HepG2 (cell line): Measurements from ENCODE around the gene SPATC1L. TPM values are rescaled to one million over a fixed set of nuclear protein-coding genes. Genes with fewer than 3 reads are reported as not detected.

Experiments
- AGO2 ChIP-seq: fragments of 200-400 bp; formaldehyde crosslinking; optimal IDR thresholded peaks from 2 replicates; pipeline ENCODE3; 2017; ENCODE audit warnings: mild to moderate bottlenecking, low read depth, low read length, moderate library complexity
- ISL2 ChIP-seq: sonication (generic); formaldehyde crosslinking; IDR thresholded peaks from 2 replicates; pipeline ENCODE4 v1.5.0; 2020; ENCODE audit warnings: missing genetic modification reagents
- NFKB2 ChIP-seq: sonication (generic); formaldehyde crosslinking; IDR thresholded peaks from 2 replicates; pipeline ENCODE4 v1.4.0; 2020; ENCODE audit warnings: missing genetic modification reagents, borderline replicate concordance
- PHF21A ChIP-seq: sonication (generic); formaldehyde crosslinking; IDR thresholded peaks from 2 replicates; pipeline ENCODE4 v1.5.0; 2020; ENCODE audit warnings: mild to moderate bottlenecking, missing genetic modification reagents
- POLR2A ChIP-seq, 2 experiments: IDR thresholded peaks; 2 replicates each; pipeline ENCODE4 v1.6.1; 2011; ENCODE audit warnings: low read depth in 2 of 2, low read length in 2 of 2, mild to moderate bottlenecking in 1 of 2, moderate library complexity in 1 of 2; ENCODE audit not compliant: insufficient read depth in 1 of 2
- SALL2 ChIP-seq: sonication (generic); formaldehyde crosslinking; IDR thresholded peaks from 2 replicates; pipeline ENCODE4 v1.8.1; 2023; ENCODE audit warnings: mild to moderate bottlenecking, missing genetic modification reagents, inconsistent platforms
- TBX3 ChIP-seq: fragments of 450-650 bp; IDR thresholded peaks from 2 replicates; pipeline ENCODE4 v1.6.1; 2017; ENCODE audit warnings: antibody characterized with exemption, mild to moderate bottlenecking, inconsistent platforms, borderline replicate concordance
- ZNF333 ChIP-seq: sonication (generic); formaldehyde crosslinking; IDR thresholded peaks from 2 replicates; pipeline ENCODE4 v1.4.0; 2020; ENCODE audit warnings: mild to moderate bottlenecking, missing genetic modification reagents, borderline replicate concordance
- ZNF441 ChIP-seq: sonication (generic); formaldehyde crosslinking; IDR thresholded peaks from 2 replicates; pipeline ENCODE4 v1.7.0; 2021; ENCODE audit warnings: missing genetic modification reagents, borderline replicate concordance
- ZNF556 ChIP-seq: sonication (generic); formaldehyde crosslinking; IDR thresholded peaks from 2 replicates; pipeline ENCODE4 v1.4.0; 2020; ENCODE audit warnings: mild to moderate bottlenecking, missing genetic modification reagents, borderline replicate concordance
- ZNF558 ChIP-seq: sonication (generic); formaldehyde crosslinking; IDR thresholded peaks from 2 replicates; pipeline ENCODE4 v1.9.0; 2022; ENCODE audit warnings: mild to moderate bottlenecking, missing genetic modification reagents, borderline replicate concordance
- ZNF564 ChIP-seq: sonication (generic); formaldehyde crosslinking; IDR thresholded peaks from 2 replicates; pipeline ENCODE4 v1.8.1; 2023; ENCODE audit warnings: mild to moderate bottlenecking, missing genetic modification reagents
- ZNF790 ChIP-seq: sonication (generic); formaldehyde crosslinking; IDR thresholded peaks from 2 replicates; pipeline ENCODE4 v1.8.0; 2022; ENCODE audit warnings: missing genetic modification reagents, mild to moderate bottlenecking, borderline replicate concordance
- ZNF883 ChIP-seq: sonication (generic); formaldehyde crosslinking; IDR thresholded peaks from 2 replicates; pipeline ENCODE4 v1.5.1; 2020; ENCODE audit warnings: mild to moderate bottlenecking, missing genetic modification reagents; ENCODE audit errors: not compliant biosample characterization
- polyA plus RNA-seq, 8 experiments: library from polyadenylated mRNA; depleted of rRNA in 3 of 8; stranded (reverse) in 7 of 8; unstranded in 1 of 8; fragments of >200 nt; fragmentation: Illumina TruSeq in 4 of 8; extraction: Trizol in 4 of 8; gene quantifications; 2 replicates each; pipeline versions ENCODE4 v1.2.1 to v1.2.3, GENCODE V29; 2011 to 2016; ENCODE audit warnings: low read depth in 4 of 8, missing spikeins in 1 of 8, mixed read lengths in 1 of 8; ENCODE audit not compliant: insufficient read depth in 1 of 8
- total RNA-seq, 5 experiments: library from RNA; depleted of rRNA; stranded (reverse); fragments of >200 nt; fragmentation: Illumina TruSeq; extraction: Trizol; gene quantifications; 2 replicates each; pipeline ENCODE4 v1.2.3, GENCODE V29; 2016; ENCODE audit warnings: low read depth in 1 of 5
- TF ChIP-seq, protein P1 (sequence below): IDR thresholded peaks from 2 replicates; pipeline ENCODE4 v1.6.1; 2016; ENCODE audit warnings: missing genetic modification reagents, missing compliant biosample characterization
- TF ChIP-seq, protein P2 (sequence below): sonication (generic); formaldehyde crosslinking; IDR thresholded peaks from 2 replicates; pipeline ENCODE4 v1.8.1; 2023; ENCODE audit warnings: mild to moderate bottlenecking, moderate library complexity, missing genetic modification reagents
- TF ChIP-seq, protein P3 (sequence below): sonication (generic); formaldehyde crosslinking; IDR thresholded peaks from 2 replicates; pipeline ENCODE4 v1.4.0; 2020; ENCODE audit warnings: missing genetic modification reagents
- TF ChIP-seq, protein P4 (sequence below): sonication (generic); formaldehyde crosslinking; IDR thresholded peaks from 2 replicates; pipeline ENCODE4 v1.9.0; 2021; ENCODE audit warnings: missing genetic modification reagents, borderline replicate concordance
- TF ChIP-seq, protein P5 (sequence below): IDR thresholded peaks from 2 replicates; pipeline ENCODE4 v1.6.1; 2018; ENCODE audit warnings: missing genetic modification reagents, mild to moderate bottlenecking, missing compliant biosample characterization
- TF ChIP-seq, protein P6 (sequence below): sonication (generic); formaldehyde crosslinking; IDR thresholded peaks from 2 replicates; pipeline ENCODE4 v1.8.0; 2022; ENCODE audit warnings: mild to moderate bottlenecking, missing genetic modification reagents

The SPATC1L gene
- total and polyA plus RNA-seq, 2 of the 13 experiments (the other 11 are each of a cell fraction or from before 2014, with no cell fraction given) = 1.4 to 3.3 TPM

DNA sequence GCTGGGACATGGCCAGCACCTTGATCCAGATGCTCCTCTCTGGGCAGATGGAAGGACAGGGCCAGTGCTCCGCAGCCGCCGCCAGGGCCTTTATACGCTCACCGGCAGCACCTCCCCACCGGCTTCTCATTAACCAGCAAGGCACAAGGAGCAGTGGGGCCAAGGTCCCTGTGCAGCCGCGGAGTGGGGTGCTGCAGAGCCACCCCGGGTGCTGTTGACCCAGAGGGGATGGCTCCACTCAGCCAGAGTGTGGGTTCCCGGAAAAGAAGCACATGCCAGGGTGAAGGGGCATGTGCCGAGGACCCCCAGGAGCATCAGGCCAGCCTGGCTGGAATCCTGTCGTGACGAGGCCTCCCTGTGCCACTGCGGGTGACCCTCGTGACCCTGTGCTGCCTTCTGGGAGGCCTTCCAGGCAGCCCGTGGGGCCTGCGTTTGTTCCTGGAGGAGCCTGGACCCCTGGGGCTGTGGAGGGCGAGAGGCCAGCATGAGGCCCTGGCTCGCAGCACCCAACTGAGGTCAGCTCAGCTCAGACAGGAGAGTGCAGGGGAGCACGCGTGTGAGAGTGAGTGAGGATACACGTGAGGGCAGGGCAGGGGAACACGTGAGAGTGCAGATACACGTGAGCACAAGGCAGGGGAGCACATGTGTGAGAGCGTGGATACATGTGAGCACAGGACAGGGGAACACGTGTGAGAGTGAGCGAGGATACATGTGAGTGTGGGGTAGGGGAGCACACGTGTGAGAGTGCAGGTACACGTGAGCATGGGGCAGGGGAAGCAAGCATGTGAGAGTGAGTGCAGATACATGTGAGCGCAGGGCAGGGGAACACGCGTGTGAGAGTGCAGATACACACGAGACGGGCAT, 28.5 kb downstream of the SPATC1L start, which contains the start of gene FTCD (continued):
- no peak; the same call in 1 of the 2 replicates for TF ChIP-seq NFKB2
- TF ChIP-seq ZNF333 (CRISPR knock-in tag) = peak; percentile 33; the same call in 1 of the 2 replicates
- TF ChIP-seq, protein P1, sequence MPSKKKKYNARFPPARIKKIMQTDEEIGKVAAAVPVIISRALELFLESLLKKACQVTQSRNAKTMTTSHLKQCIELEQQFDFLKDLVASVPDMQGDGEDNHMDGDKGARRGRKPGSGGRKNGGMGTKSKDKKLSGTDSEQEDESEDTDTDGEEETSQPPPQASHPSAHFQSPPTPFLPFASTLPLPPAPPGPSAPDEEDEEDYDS (CRISPR knock-in tag) = peak; percentile 99
- TF ChIP-seq ZNF564 (CRISPR knock-in tag) = peak; percentile 76; the same call in 1 of the 2 replicates
- TF ChIP-seq AGO2 = peak; percentile 56
- TF ChIP-seq, protein P2, sequence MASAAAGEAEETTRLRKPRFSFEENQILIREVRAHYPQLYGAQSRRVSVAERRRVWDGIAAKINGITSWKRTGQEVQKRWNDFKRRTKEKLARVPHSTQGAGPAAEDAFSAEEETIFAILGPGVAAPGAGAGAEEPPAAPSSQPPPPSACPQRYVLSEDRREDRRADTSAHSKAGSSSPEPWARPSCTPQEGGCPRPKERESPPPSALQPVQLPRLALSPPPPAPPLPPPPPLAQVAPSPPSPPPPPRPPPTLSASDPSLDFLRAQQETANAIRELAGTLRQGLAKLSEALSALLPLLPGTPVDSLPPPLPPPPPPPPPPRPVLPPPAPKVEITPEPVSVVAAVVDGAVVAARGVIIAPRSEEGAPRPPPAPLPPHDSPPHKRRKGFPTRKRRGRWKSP (CRISPR knock-in tag) = peak; percentile 75; the same call in 1 of the 2 replicates
- TF ChIP-seq POLR2A (IDR thresholded peaks at IDR 0.05; ENCODE audit: insufficient read depth in 1 of 2, low read depth in 2 of 2, low read length in 2 of 2) = peak in 1 of 2 experiments; percentile 98; a peak in 2 of 4 replicates
- TF ChIP-seq SALL2 (CRISPR knock-in tag) = 0 out of 2 replicates have a peak, but pooled peaks have one; percentile 13
- TF ChIP-seq PHF21A = peak; percentile 67
- TF ChIP-seq ZNF558 = peak; percentile 79; the same call in 1 of the 2 replicates
- TF ChIP-seq, protein P3, sequence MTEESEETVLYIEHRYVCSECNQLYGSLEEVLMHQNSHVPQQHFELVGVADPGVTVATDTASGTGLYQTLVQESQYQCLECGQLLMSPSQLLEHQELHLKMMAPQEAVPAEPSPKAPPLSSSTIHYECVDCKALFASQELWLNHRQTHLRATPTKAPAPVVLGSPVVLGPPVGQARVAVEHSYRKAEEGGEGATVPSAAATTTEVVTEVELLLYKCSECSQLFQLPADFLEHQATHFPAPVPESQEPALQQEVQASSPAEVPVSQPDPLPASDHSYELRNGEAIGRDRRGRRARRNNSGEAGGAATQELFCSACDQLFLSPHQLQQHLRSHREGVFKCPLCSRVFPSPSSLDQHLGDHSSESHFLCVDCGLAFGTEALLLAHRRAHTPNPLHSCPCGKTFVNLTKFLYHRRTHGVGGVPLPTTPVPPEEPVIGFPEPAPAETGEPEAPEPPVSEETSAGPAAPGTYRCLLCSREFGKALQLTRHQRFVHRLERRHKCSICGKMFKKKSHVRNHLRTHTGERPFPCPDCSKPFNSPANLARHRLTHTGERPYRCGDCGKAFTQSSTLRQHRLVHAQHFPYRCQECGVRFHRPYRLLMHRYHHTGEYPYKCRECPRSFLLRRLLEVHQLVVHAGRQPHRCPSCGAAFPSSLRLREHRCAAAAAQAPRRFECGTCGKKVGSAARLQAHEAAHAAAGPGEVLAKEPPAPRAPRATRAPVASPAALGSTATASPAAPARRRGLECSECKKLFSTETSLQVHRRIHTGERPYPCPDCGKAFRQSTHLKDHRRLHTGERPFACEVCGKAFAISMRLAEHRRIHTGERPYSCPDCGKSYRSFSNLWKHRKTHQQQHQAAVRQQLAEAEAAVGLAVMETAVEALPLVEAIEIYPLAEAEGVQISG (CRISPR knock-in tag) = peak; percentile 75
- 0 out of 2 replicates have a peak, but pooled peaks have one; percentile 4 for TF ChIP-seq ZNF441
- TF ChIP-seq ISL2 = peak; percentile 54
- TF ChIP-seq, protein P4, sequence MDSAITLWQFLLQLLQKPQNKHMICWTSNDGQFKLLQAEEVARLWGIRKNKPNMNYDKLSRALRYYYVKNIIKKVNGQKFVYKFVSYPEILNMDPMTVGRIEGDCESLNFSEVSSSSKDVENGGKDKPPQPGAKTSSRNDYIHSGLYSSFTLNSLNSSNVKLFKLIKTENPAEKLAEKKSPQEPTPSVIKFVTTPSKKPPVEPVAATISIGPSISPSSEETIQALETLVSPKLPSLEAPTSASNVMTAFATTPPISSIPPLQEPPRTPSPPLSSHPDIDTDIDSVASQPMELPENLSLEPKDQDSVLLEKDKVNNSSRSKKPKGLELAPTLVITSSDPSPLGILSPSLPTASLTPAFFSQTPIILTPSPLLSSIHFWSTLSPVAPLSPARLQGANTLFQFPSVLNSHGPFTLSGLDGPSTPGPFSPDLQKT (CRISPR knock-in tag) = no peak
- TF ChIP-seq, protein P5, sequence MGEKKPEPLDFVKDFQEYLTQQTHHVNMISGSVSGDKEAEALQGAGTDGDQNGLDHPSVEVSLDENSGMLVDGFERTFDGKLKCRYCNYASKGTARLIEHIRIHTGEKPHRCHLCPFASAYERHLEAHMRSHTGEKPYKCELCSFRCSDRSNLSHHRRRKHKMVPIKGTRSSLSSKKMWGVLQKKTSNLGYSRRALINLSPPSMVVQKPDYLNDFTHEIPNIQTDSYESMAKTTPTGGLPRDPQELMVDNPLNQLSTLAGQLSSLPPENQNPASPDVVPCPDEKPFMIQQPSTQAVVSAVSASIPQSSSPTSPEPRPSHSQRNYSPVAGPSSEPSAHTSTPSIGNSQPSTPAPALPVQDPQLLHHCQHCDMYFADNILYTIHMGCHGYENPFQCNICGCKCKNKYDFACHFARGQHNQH (CRISPR knock-in tag) = peak; percentile 57; the same call in 1 of the 2 replicates
- TF ChIP-seq ZNF883 (CRISPR knock-in tag) = peak; percentile 27
- TF ChIP-seq, protein P6, sequence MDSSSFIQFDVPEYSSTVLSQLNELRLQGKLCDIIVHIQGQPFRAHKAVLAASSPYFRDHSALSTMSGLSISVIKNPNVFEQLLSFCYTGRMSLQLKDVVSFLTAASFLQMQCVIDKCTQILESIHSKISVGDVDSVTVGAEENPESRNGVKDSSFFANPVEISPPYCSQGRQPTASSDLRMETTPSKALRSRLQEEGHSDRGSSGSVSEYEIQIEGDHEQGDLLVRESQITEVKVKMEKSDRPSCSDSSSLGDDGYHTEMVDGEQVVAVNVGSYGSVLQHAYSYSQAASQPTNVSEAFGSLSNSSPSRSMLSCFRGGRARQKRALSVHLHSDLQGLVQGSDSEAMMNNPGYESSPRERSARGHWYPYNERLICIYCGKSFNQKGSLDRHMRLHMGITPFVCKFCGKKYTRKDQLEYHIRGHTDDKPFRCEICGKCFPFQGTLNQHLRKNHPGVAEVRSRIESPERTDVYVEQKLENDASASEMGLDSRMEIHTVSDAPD (CRISPR knock-in tag) = 0 out of 2 replicates have a peak, but pooled peaks have one; percentile 77
- peak; percentile 48; the same call in 1 of the 2 replicates for TF ChIP-seq TBX3
- no peak for TF ChIP-seq ZNF790 (CRISPR knock-in tag)
- TF ChIP-seq ZNF556 (CRISPR knock-in tag) = peak; percentile 32; the same call in 1 of the 2 replicates
